Suprapubic skin (tissue), 4 donors: ENCODE data around the gene SLC9A6. TPM values are rescaled to one million over a fixed set of nuclear protein-coding genes. Genes with fewer than 3 reads are reported as not detected.
"Not testable (repeated sequence)": the region's sequence is repeated elsewhere in the genome, so short reads cannot be mapped to it uniquely, and the experiment has no call there.

Source experiments
- DNase-seq, 2 donors: peaks; one replicate each; pipeline ENCODE4 v3.0.0-alpha.2; 2019; ENCODE audit warnings: low spot score in 2 of 2
- H3K27ac ChIP-seq: fragments of 200-600 bp; sonication (generic); one replicate; pipeline ENCODE4 v1.5.1; 2019
- H3K27me3 ChIP-seq: fragments of 200-600 bp; sonication (generic); one replicate; pipeline ENCODE4 v1.5.1; 2019
- H3K36me3 ChIP-seq: fragments of 200-600 bp; sonication (generic); one replicate; pipeline ENCODE4 v1.5.1; 2019
- H3K4me1 ChIP-seq: fragments of 200-600 bp; sonication (generic); one replicate; pipeline ENCODE4 v1.5.1; 2019
- H3K4me3 ChIP-seq: fragments of 200-600 bp; sonication (generic); one replicate; pipeline ENCODE4 v1.5.1; 2019; ENCODE audit warnings: mild to moderate bottlenecking
- H3K9me3 ChIP-seq: fragments of 200-600 bp; sonication (generic); one replicate; pipeline ENCODE4 v1.5.1; 2019
- CTCF ChIP-seq, 2 donors: fragments of 200-600 bp in 1 of 2; fragments of 450-650 bp in 1 of 2; sonication (generic) in 1 of 2; IDR thresholded peaks; one replicate each; pipeline ENCODE4 v1.5.1; 2016 to 2019; ENCODE audit warnings: antibody characterized with exemption in 2 of 2, mild to moderate bottlenecking in 1 of 2, moderate library complexity in 1 of 2
- EP300 ChIP-seq: sonication (generic); formaldehyde crosslinking; IDR thresholded peaks from one replicate; pipeline ENCODE4 v1.6.1; 2017; ENCODE audit warnings: antibody characterized with exemption
- POLR2A ChIP-seq, 2 donors: fragments of 450-650 bp; IDR thresholded peaks; one replicate each; pipeline ENCODE4 v1.6.1; 2017; ENCODE audit warnings: antibody characterized with exemption in 2 of 2, mild to moderate bottlenecking in 2 of 2, moderate library complexity in 2 of 2
- POLR2AphosphoS5 ChIP-seq, 3 donors: sonication (generic); formaldehyde crosslinking; IDR thresholded peaks; one replicate each; pipeline ENCODE4 v1.6.1; 2017; ENCODE audit warnings: antibody characterized with exemption in 3 of 3
- WGBS: methylation state at CpG from one replicate; pipeline ENCODE4 v1.1.5; 2018; 5-methylcytosine and 5-hydroxymethylcytosine counted together
- total RNA-seq, 4 donors: library from RNA; depleted of rRNA; stranded (reverse); fragments of >200 nt; gene quantifications; one replicate each; pipeline ENCODE4 v1.1.0, GENCODE V29; 2016

Gene SLC9A6
- total RNA-seq, 4 donors from 2014 or later, result 12.5 to 17.1 (median 15.3) TPM

GRCh38 chrX:136046295-136047015 lies 61.2 kb downstream of the SLC9A6 start:
- WGBS, result 54% methylated on average over 13 of the region's 13 CpGs
- Histone ChIP-seq H3K36me3 (no peaks in the 10 kb centered on the region), H3K4me1 (peaks cover 3% of the 10 kb centered on the region), H3K27me3 (no peaks in the 10 kb centered on the region), H3K4me3 (no peak overlapping the region), H3K9me3 (no peaks in the 10 kb centered on the region), H3K27ac (no peak overlapping the region)
- DNase-seq, result no peak
- TF ChIP-seq CTCF (IDR thresholded peaks at IDR 0.05) (no peak), POLR2AphosphoS5 (IDR thresholded peaks at IDR 0.05) (no peak), POLR2A (IDR thresholded peaks at IDR 0.05) (no peak)

- H3K4me1 ChIP-seq, result peaks cover 3% of the 10 kb centered on the region
- DNase-seq, result no peak
- WGBS, result 46% methylated on average over 2 of the region's 2 CpGs
Measured at GRCh38 chrX:136047016-136047642, 61.9 kb downstream of the SLC9A6 start.

GRCh38 chrX:136047969-136048368 lies 62.7 kb downstream of the SLC9A6 start:
- WGBS, result 62% methylated on average over 4 of the region's 4 CpGs
- TF ChIP-seq CTCF (IDR thresholded peaks at IDR 0.05), result no peak
- no peak for TF ChIP-seq EP300
- no peak for TF ChIP-seq POLR2AphosphoS5 (IDR thresholded peaks at IDR 0.05)
- no peak for TF ChIP-seq POLR2A (IDR thresholded peaks at IDR 0.05)
- H3K27ac ChIP-seq, result no peak overlapping the region
- no peaks in the 10 kb centered on the region for H3K9me3 ChIP-seq
- H3K4me1 ChIP-seq, result peaks cover 3% of the 10 kb centered on the region
- H3K4me3 ChIP-seq, result no peak overlapping the region
- DNase-seq, result no peak
- no peaks in the 10 kb centered on the region for H3K36me3 ChIP-seq
- H3K27me3 ChIP-seq, result no peaks in the 10 kb centered on the region

More at GRCh38 chrX:136047016-136047642, 61.9 kb downstream of the SLC9A6 start:
- no peak for TF ChIP-seq EP300
- no peak for TF ChIP-seq CTCF (IDR thresholded peaks at IDR 0.05)
- TF ChIP-seq POLR2AphosphoS5 (IDR thresholded peaks at IDR 0.05), result no peak
- TF ChIP-seq POLR2A (IDR thresholded peaks at IDR 0.05), result no peak
- no peaks in the 10 kb centered on the region for H3K27me3 ChIP-seq
- H3K4me3 ChIP-seq, result no peak overlapping the region
- H3K27ac ChIP-seq, result no peak overlapping the region
- H3K36me3 ChIP-seq, result no peaks in the 10 kb centered on the region
- H3K9me3 ChIP-seq, result no peaks in the 10 kb centered on the region

GRCh38 chrX:136048446-136048845 lies 63.2 kb downstream of the SLC9A6 start:
- Histone ChIP-seq H3K27me3 (no peaks in the 10 kb centered on the region), H3K9me3 (no peaks in the 10 kb centered on the region), H3K4me1 (peaks cover 3% of the 10 kb centered on the region), H3K27ac (no peak overlapping the region), H3K4me3 (no peak overlapping the region), H3K36me3 (no peaks in the 10 kb centered on the region)
- WGBS, result 71% methylated on average over 1 of the region's 1 CpG
- no peak for DNase-seq
- no peak for TF ChIP-seq POLR2AphosphoS5 (IDR thresholded peaks at IDR 0.05)
- no peak for TF ChIP-seq EP300
- no peak for TF ChIP-seq CTCF (IDR thresholded peaks at IDR 0.05)
- TF ChIP-seq POLR2A (IDR thresholded peaks at IDR 0.05), result no peak

GRCh38 chrX:136049608-136050007 lies 64.4 kb downstream of the SLC9A6 start:
- WGBS, result 72% methylated on average over 3 of the region's 3 CpGs
- no peak for TF ChIP-seq POLR2AphosphoS5 (IDR thresholded peaks at IDR 0.05)
- TF ChIP-seq EP300, result no peak
- TF ChIP-seq POLR2A (IDR thresholded peaks at IDR 0.05), result no peak
- no peak for TF ChIP-seq CTCF (IDR thresholded peaks at IDR 0.05)
- Histone ChIP-seq H3K27ac (no peak overlapping the region), H3K4me1 (peaks cover 3% of the 10 kb centered on the region), H3K9me3 (no peaks in the 10 kb centered on the region), H3K36me3 (no peaks in the 10 kb centered on the region), H3K27me3 (no peaks in the 10 kb centered on the region), H3K4me3 (no peak overlapping the region)
- DNase-seq, result no peak

GRCh38 chrX:136050875-136051274 lies 65.6 kb downstream of the SLC9A6 start:
- not testable (repeated sequence) for H3K27me3 ChIP-seq, DNase-seq, H3K27ac ChIP-seq, H3K36me3 ChIP-seq, H3K4me3 ChIP-seq, H3K9me3 ChIP-seq, H3K4me1 ChIP-seq
- WGBS, result 78% methylated on average over 9 of the region's 9 CpGs
